HCEC 1CT (cell line): ENCODE data around the gene MSI2.

Experiments
- DNase-seq: peaks from one replicate; pipeline ENCODE4 v3.0.0-alpha.2; 2017

The MSI2 gene

DNA sequence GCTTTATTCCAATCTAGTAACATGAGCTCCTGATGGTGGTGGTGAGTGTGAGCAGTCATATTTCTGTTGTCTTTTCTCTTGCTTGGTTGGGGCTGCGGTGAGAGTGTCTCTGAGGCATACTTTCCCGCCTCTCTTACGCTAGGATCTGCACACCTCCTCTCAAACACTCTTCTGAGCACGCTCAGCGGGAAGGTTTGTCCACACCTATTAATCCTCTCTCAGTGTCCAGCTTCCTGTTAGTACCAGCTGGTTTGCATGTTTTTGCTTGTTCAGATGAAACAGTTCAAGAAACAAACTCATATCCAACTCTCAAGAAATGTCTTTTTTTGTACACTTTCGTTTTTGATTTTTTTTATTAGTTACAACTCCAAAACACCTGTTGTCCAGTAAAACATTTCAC lies 399.2 kb downstream of the MSI2 start:
- no peak for DNase-seq

DNA sequence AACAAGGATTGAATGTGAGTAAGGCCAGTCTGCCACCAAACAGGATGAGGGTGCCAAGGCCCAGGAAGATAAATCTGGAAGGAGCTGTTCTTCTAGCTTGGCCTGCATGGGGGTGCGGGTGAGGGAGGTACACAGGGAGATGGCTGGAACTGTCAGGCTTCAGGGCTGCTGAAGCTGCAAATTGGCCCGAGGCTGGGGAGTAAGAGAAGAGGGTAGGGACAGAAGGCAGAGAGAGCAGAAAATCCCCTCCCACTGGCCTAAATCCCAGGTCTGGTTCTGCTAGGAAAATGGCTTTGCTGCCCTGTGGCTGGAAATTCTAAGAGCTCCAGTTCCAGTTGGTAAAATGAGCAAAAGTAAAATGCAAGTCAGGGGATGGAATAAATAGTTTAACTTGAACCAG lies 400.9 kb downstream of the MSI2 start:
- DNase-seq, result no peak

DNA sequence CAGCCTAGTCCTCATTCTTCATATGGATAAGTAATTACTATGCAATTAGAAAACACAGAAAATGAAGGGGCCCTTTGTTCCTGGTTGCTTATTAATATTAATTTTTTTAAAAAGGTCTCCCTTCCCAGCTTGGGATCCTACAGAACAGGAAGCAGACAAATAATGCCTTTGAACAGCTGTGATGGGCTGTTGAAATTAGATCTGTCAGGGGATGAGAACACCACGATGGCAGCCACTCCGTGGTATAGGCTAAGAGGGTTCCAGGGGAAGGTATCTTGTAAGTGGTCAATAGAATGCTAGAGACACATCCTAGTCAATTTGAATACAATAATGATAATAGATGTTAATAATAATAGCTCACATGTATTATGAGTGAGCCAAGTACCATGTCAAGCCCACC lies 405.7 kb downstream of the MSI2 start:
- DNase-seq, result no peak

DNA sequence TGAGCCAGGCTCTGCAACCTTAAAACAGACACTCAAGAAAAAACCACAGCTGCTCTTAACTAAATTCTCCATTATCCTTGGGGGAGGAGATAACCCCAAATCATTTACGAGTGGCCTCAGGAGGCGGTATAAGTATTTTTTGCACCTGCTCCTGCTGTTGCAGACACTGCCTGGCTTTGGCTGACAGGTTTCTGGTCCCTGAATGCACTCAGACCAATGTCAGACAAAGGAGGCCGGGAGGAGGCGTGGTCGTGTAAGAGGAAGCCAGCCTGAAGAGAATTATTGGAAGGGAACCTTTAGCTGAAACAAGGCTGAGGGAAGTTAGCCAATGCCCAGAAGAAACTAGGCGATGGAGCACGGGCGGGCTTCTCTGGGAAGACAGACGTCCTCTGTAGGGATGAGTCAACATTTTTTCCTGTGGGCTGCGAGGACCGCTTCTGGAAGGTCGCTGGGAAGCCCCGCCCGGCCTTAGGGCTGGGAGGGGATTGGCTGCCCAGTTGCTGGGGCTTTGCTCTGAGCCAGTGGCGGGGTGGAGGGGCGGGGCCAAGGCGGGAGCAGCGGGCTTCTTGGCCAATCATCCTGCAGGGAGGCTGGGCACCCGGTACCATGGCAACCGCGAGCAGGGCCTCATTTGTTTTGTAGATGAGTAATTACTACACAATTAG lies 406.5 kb downstream of the MSI2 start:
- peak; percentile 99 for DNase-seq

DNA sequence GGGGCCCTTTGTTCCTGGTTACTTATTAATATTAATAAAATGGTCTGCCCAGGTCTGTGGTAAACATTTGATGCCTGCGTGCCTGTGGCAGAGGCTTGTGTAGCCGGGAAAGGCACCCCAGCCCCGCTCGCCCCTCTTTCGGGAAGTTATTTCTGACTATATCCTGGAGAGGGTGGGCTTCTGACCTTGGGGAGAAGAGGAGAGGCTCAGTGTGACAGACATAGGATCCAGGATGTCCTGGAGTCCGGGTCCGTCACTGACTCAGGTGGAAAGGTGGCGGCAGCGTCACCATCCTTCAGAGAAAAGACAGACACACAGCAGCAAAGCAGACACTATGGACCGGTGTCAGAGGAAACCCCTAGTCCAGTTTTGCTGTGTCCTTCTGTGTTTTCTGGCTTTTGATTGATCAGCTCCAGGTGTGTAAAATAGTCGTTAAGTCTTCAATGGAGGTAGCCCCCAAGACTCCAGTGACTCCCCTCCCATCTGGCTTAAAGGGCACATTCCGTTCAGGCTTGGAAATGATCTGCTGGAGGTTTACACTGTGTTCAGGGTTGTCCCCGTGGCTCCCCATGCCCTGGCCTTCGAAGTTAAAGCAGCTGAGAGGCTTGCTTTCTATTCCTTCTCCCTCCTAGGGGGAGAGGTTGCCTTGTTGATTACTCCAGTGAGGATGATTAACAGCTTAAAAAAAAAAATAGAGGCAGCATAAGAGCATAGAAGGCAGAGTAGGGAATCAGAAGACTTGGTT lies 407.2 kb downstream of the MSI2 start:
- peak; percentile 5 for DNase-seq

DNA sequence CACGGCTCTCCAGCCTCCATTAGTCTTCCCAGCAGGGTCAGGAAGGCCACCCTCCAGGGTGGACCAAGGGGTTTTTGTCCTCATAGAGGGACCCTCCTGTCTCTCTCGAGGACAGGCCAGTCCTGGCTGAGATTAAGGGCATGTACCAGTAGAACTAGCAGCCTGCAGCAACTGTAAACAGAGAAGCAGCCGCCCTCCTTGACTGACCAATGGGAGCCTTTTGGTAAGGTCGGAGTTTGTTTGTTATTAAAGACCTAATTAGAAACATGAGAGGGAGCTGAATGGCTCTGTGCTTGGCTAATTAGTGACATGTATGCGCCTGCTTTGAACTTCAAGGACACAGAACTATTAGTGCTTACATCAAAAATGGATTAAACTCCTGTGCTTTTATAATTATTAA lies 408.8 kb downstream of the MSI2 start:
- no peak for DNase-seq

DNA sequence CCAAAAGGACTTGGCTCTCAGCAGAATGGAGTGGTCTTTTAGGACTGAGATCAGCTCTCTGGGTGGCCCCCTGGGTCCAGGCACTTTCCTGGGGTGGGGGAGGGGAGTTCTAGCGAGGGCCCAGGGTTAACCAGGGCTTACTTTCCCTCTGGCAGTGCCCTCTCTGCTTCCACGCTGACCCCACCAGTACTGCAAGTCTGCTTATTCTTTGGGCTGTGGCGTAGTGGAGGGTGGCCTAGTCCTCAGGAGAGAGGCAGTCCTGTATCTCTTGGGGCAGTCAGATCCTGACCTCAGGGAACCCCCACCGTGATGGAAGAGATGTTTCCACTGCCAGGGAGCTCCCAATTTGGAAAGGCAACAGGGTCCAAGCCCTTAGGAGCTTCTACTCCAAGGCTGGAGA lies 409.4 kb downstream of the MSI2 start:
- DNase-seq, result no peak

GRCh38 chr17:57666201-57666870 lies 410.0 kb downstream of the MSI2 start:
- no peak for DNase-seq

- no peak for DNase-seq
These were observed 410.6 kb downstream of the MSI2 start for GRCh38 chr17:57666946-57667345.

- no peak for DNase-seq
These were observed 411.2 kb downstream of the MSI2 start for GRCh38 chr17:57667461-57667923.

DNA sequence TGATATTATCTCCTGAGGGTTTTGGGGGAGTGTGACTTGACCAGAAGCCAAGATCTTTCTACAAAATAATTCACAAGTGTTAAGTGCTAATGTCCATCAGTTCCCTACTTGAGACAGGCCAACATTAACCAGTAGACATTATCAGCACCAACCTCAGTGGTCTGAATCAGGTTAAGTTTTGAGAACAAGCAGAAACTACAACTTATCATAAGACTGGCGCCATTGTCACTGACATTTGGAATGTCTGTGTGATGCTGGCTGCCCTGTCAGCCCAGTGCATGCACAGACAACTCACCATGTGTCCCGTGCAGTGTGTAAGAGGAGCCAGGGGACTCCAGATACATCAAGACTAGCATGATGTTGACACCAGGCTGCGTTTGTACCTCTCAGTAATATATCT lies 412.0 kb downstream of the MSI2 start:
- DNase-seq, result no peak

- no peak for DNase-seq
These were observed 413.6 kb downstream of the MSI2 start for GRCh38 chr17:57669671-57670529.

GRCh38 chr17:57670769-57671569 lies 414.6 kb downstream of the MSI2 start:
- no peak for DNase-seq

GRCh38 chr17:57671667-57672632 lies 415.6 kb downstream of the MSI2 start:
- DNase-seq, result peak; percentile 72

GRCh38 chr17:57672971-57673370 lies 416.6 kb downstream of the MSI2 start:
- no peak for DNase-seq

GRCh38 chr17:57674894-57675293 lies 418.6 kb downstream of the MSI2 start:
- DNase-seq, result no peak

GRCh38 chr17:57675427-57676387 lies 419.4 kb downstream of the MSI2 start:
- DNase-seq, result no peak

GRCh38 chr17:57676543-57676942 lies 420.2 kb downstream of the MSI2 start:
- no peak for DNase-seq

DNA sequence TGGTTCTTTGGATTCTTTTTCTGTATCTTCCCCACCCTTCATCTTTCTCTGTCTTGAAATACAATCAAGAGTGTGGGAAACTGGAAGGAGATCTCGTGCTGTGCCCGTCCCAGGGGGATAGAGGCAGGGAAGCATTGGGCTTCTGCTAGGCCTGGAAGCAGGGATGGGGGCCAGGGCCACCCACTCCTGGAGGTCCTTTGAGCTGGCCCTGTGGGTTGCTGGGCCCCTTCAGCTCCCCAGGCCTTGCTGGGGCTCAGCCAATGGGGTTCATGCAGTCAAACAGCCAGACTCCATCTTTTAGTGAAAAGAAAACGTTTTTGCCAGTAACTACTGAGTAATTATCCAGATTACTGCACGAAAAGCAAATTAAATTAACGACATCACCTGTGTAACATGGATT lies 421.0 kb downstream of the MSI2 start:
- DNase-seq, result no peak

GRCh38 chr17:57677858-57678257 lies 421.5 kb downstream of the MSI2 start:
- no peak for DNase-seq
